Hepatocyte (in vitro differentiated cells): Measurements from ENCODE around the gene MDGA2. TPM values are rescaled to one million over a fixed set of nuclear protein-coding genes. Genes with fewer than 3 reads are reported as not detected.
"Not testable (repeated sequence)": the region's sequence is repeated elsewhere in the genome, so short reads cannot be mapped to it uniquely, and the experiment has no call there.

Experiments used
- DNase-seq: peaks from one replicate; pipeline ENCODE4 v3.0.0-alpha.2; 2016; ENCODE audit warnings: low spot score
- H2AFZ ChIP-seq: fragments of 200-600 bp; sonication (generic); 2 replicates; pipeline ENCODE4 v1.6.0; 2016; ENCODE audit warnings: antibody characterized with exemption, mild to moderate bottlenecking
- H3K27ac ChIP-seq: fragments of 200-600 bp; sonication (generic); 2 replicates; pipeline ENCODE4 v1.5.1; 2016; ENCODE audit warnings: mild to moderate bottlenecking
- H3K27me3 ChIP-seq: fragments of 200-600 bp; sonication (generic); 2 replicates; pipeline ENCODE4 v1.6.1; 2016
- H3K36me3 ChIP-seq: fragments of 200-600 bp; sonication (generic); replicated peaks from 2 replicates; pipeline ENCODE4 v1.5.1; 2016; ENCODE audit warnings: low read depth; ENCODE audit not compliant: insufficient read depth
- H3K4me1 ChIP-seq: fragments of 200-600 bp; sonication (generic); 2 replicates; pipeline ENCODE4 v1.5.1; 2016; ENCODE audit warnings: mild to moderate bottlenecking, moderate library complexity; ENCODE audit not compliant: insufficient read depth
- H3K4me2 ChIP-seq: fragments of 200-600 bp; sonication (generic); 2 replicates; pipeline ENCODE4 v1.6.0; 2016
- H3K4me3 ChIP-seq: fragments of 200-600 bp; sonication (generic); 2 replicates; pipeline ENCODE4 v1.5.1; 2016; ENCODE audit warnings: mild to moderate bottlenecking
- H3K79me2 ChIP-seq: fragments of 200-600 bp; sonication (generic); 2 replicates; pipeline ENCODE4 v1.6.0; 2017; ENCODE audit warnings: mild to moderate bottlenecking
- H3K9me2 ChIP-seq: fragments of 200-600 bp; sonication (generic); replicated peaks from 2 replicates; pipeline ENCODE4 v1.6.0; 2017; ENCODE audit warnings: mild to moderate bottlenecking; ENCODE audit not compliant: insufficient read depth
- H3K9me3 ChIP-seq: fragments of 200-600 bp; sonication (generic); 2 replicates; pipeline ENCODE4 v1.5.1; 2016; ENCODE audit warnings: low read depth, mild to moderate bottlenecking
- H4K20me1 ChIP-seq: fragments of 200-600 bp; sonication (generic); 2 replicates; pipeline ENCODE4 v1.6.0; 2016; ENCODE audit warnings: mild to moderate bottlenecking; ENCODE audit not compliant: insufficient read depth, poor library complexity, severe bottlenecking
- EZH2 ChIP-seq: fragments of 200-600 bp; sonication (generic); IDR thresholded peaks from 2 replicates; pipeline ENCODE4 v1.6.1; 2016; ENCODE audit warnings: antibody characterized with exemption, mild to moderate bottlenecking, borderline replicate concordance
- EZH2phosphoT487 ChIP-seq: fragments of 200-600 bp; sonication (generic); IDR thresholded peaks from one replicate; pipeline ENCODE4 v1.6.1; 2018; ENCODE audit warnings: antibody characterized with exemption, mild to moderate bottlenecking, low read depth, moderate library complexity; ENCODE audit not compliant: unreplicated experiment, severe bottlenecking
- WGBS: methylation state at CpG from one replicate; pipeline ENCODE4 v1.1.6; 2016; ENCODE audit warnings: low lambda C conversion rate; ENCODE audit errors: missing lambda C conversion rate; 5-methylcytosine and 5-hydroxymethylcytosine counted together
- polyA plus RNA-seq: library from polyadenylated mRNA; unstranded; fragments of >200 nt; fragmentation: Nextera tagmentation; extraction: Ambion mirVana; gene quantifications from 2 replicates; pipeline ENCODE4 v1.2.1, GENCODE V29; 2016
- total RNA-seq: library from RNA; depleted of rRNA; stranded (reverse); fragments of >200 nt; gene quantifications from 2 replicates; pipeline ENCODE4 v1.2.3, GENCODE V29; 2014
- TF ChIP-seq, protein P1 (sequence below): fragments of 200-600 bp; sonication (generic); IDR thresholded peaks from 2 replicates; pipeline ENCODE4 v1.5.1; 2016; ENCODE audit warnings: antibody characterized with exemption, mild to moderate bottlenecking; ENCODE audit not compliant: poor library complexity

MDGA2 gene
- total and polyA plus RNA-seq, 2 experiments from 2014 or later = 0.51 to 0.70 TPM

DNA sequence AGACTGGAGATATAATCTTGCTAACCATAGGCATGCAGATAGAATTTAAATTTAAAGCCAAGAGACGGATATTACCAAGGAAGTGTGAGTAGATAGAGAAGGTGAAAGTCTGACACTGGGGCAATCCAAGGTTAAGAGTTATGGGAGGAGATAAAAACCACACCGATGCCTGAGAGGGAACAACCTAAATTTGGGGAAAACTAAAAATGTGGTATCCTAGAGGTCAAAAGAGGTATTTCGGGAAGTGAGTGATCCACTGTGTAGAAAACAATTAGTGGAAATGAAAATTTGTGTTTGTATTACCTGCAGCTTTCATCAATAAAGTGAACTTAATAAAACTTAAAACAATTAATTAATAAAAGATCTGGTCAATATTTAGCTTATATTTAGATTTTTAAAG is 754.9 kb downstream of the MDGA2 start:
- H3K9me2 ChIP-seq = no peaks in the 10 kb centered on the region
- TF ChIP-seq EZH2phosphoT487 (no peak), EZH2 (no peak)
- TF ChIP-seq, protein P1, sequence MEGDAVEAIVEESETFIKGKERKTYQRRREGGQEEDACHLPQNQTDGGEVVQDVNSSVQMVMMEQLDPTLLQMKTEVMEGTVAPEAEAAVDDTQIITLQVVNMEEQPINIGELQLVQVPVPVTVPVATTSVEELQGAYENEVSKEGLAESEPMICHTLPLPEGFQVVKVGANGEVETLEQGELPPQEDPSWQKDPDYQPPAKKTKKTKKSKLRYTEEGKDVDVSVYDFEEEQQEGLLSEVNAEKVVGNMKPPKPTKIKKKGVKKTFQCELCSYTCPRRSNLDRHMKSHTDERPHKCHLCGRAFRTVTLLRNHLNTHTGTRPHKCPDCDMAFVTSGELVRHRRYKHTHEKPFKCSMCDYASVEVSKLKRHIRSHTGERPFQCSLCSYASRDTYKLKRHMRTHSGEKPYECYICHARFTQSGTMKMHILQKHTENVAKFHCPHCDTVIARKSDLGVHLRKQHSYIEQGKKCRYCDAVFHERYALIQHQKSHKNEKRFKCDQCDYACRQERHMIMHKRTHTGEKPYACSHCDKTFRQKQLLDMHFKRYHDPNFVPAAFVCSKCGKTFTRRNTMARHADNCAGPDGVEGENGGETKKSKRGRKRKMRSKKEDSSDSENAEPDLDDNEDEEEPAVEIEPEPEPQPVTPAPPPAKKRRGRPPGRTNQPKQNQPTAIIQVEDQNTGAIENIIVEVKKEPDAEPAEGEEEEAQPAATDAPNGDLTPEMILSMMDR = no peak

DNA sequence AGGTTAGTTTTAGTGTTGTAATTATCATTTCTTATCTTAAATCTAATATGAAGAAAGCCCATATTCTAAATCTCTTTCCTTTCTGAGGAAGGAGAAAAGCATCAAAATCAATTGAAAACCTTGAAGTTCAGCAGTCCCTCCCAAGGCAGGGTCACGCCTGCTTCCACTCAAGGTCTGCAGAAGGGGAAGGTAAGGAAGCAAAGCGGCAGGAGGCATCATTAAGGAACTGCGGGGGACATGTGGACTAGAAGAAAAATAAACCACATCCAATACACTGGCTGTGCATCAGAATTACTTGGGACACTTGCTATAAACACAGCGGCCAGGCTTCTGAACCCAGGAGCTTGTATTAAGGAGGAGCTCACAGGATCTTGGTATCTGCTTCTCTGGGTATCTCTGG is 759.9 kb downstream of the MDGA2 start:
- not testable (repeated sequence) for H2AFZ ChIP-seq, H3K9me2 ChIP-seq, H3K4me1 ChIP-seq, H3K4me3 ChIP-seq, H4K20me1 ChIP-seq, H3K4me2 ChIP-seq, H3K27me3 ChIP-seq, H3K27ac ChIP-seq, H3K79me2 ChIP-seq, DNase-seq, H3K9me3 ChIP-seq, H3K36me3 ChIP-seq
- 74% methylated on average over 4 of the region's 4 CpGs for WGBS

More for the DNA sequence above, 754.9 kb downstream of the MDGA2 start:
- H3K79me2 ChIP-seq = no peaks in the 10 kb centered on the region
- H2AFZ ChIP-seq = no peak overlapping the region
- no peak overlapping the region for H3K27ac ChIP-seq
- H4K20me1 ChIP-seq = no peaks in the 10 kb centered on the region
- WGBS = 91% methylated on average over 3 of the region's 3 CpGs
- DNase-seq = no peak
- no peaks in the 10 kb centered on the region for H3K9me3 ChIP-seq
- H3K4me1 ChIP-seq = no peaks in the 10 kb centered on the region
- H3K4me3 ChIP-seq = no peak overlapping the region
- no peaks in the 10 kb centered on the region for H3K27me3 ChIP-seq
- H3K36me3 ChIP-seq = no peaks in the 10 kb centered on the region
- H3K4me2 ChIP-seq = no peak overlapping the region

GRCh38 chr14:46902837-46903236 is 772.6 kb downstream of the MDGA2 start:
- Histone ChIP-seq H3K36me3 (no peaks in the 10 kb centered on the region), H3K9me2 (no peaks in the 10 kb centered on the region), H3K27me3 (no peaks in the 10 kb centered on the region), H3K4me1 (no peaks in the 10 kb centered on the region), H2AFZ (no peak overlapping the region), H3K27ac (no peak overlapping the region), H3K4me3 (no peak overlapping the region), H4K20me1 (no peaks in the 10 kb centered on the region), H3K4me2 (no peak overlapping the region), H3K79me2 (no peaks in the 10 kb centered on the region), H3K9me3 (no peaks in the 10 kb centered on the region)
- WGBS = 64% methylated on average over 6 of the region's 6 CpGs
- TF ChIP-seq, protein P1 = no peak
- TF ChIP-seq EZH2 = no peak
- TF ChIP-seq EZH2phosphoT487 = no peak
- DNase-seq = no peak

DNA sequence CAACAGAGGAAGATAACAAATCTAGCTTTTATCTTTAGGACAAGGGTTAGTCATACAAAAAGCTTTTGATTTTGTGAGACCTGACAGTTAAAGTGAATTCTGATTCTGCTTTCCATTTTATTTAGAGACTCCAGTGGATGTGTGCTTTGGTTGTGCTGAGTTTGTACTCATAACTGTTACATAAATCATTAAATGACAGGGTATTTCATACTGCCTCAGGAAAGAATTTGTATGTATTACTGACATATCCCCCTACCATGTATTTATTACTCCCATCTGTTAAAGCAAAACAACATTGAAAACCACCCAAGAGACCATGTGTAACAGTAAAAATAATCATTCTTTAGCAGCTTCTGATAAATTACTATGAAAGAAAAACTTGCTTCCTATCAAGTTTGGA is 780.9 kb downstream of the MDGA2 start:
- no peak for TF ChIP-seq EZH2phosphoT487
- TF ChIP-seq, protein P1 = no peak
- TF ChIP-seq EZH2 = no peak
- Histone ChIP-seq H3K4me3 (no peak overlapping the region), H3K36me3 (no peaks in the 10 kb centered on the region), H3K9me3 (no peaks in the 10 kb centered on the region), H3K4me2 (no peak overlapping the region), H3K9me2 (no peaks in the 10 kb centered on the region), H3K4me1 (no peaks in the 10 kb centered on the region), H3K27ac (no peak overlapping the region), H2AFZ (no peak overlapping the region), H3K27me3 (no peaks in the 10 kb centered on the region), H4K20me1 (no peaks in the 10 kb centered on the region), H3K79me2 (no peaks in the 10 kb centered on the region)
- no peak for DNase-seq
